Esophagus squamous epithelium (tissue), 5 donors: Measurements from ENCODE around the gene IFNGR1. TPM values are rescaled to one million over a fixed set of nuclear protein-coding genes. Genes with fewer than 3 reads are reported as not detected.

Experiments
- DNase-seq: peaks from one replicate; lab custom pipeline; 2025; lab: John Stamatoyannopoulos, UW
- H3K27ac ChIP-seq, 4 donors: fragments of 200-600 bp; sonication (generic); one replicate each; pipeline ENCODE4 v1.5.1; 2016 to 2019; ENCODE audit warnings: mild to moderate bottlenecking in 1 of 4
- H3K27me3 ChIP-seq, 4 donors: fragments of 200-600 bp; sonication (generic); 1 replicate in 3 of 4; 2 replicates in 1 of 4; pipeline versions ENCODE4 v1.5.1 to v1.6.0; 2017 to 2021; ENCODE audit warnings: antibody characterized with exemption in 1 of 4
- H3K36me3 ChIP-seq, 3 donors: fragments of 200-600 bp; sonication (generic); one replicate each; pipeline ENCODE4 v1.5.1; 2016 to 2019
- H3K4me1 ChIP-seq, 3 donors: fragments of 200-600 bp; sonication (generic); one replicate each; pipeline ENCODE4 v1.5.1; 2017 to 2019
- H3K4me3 ChIP-seq, 4 donors: fragments of 200-600 bp; sonication (generic); 1 replicate in 3 of 4; 2 replicates in 1 of 4; pipeline ENCODE4 v1.5.1; 2016 to 2019; ENCODE audit warnings: mild to moderate bottlenecking in 2 of 4, moderate library complexity in 1 of 4
- H3K9me3 ChIP-seq, 3 donors: fragments of 200-600 bp; sonication (generic); one replicate each; pipeline ENCODE4 v1.5.1; 2016 to 2019
- POLR2A ChIP-seq, 4 donors: fragments of 450-650 bp; IDR thresholded peaks; one replicate each; pipeline ENCODE4 v1.6.1; 2017; ENCODE audit warnings: antibody characterized with exemption in 4 of 4, mild to moderate bottlenecking in 4 of 4, moderate library complexity in 3 of 4
- WGBS, 2 donors: methylation state at CpG; one replicate each; pipeline ENCODE4 v1.1.5; 2018; 5-methylcytosine and 5-hydroxymethylcytosine counted together
- intact Hi-C: fragments of 100-400 bp; cut with DNase I; formaldehyde crosslinking; loops from one replicate; pipeline ENCODE4 v1.15.0; 2022
- total RNA-seq, 4 donors: library from RNA; depleted of rRNA; stranded (reverse); fragments of >200 nt; gene quantifications; one replicate each; pipeline ENCODE4 v1.1.0, GENCODE V29; 2016
- TF ChIP-seq, protein P1 (sequence below), 6 experiments: fragments of 450-650 bp in 4 of 6; fragments of 200-600 bp in 2 of 6; sonication (generic) in 2 of 6; IDR thresholded peaks; one replicate each; pipeline ENCODE4 v1.5.1; 2016 to 2019; ENCODE audit warnings: antibody characterized with exemption in 6 of 6, mild to moderate bottlenecking in 4 of 6, moderate library complexity in 4 of 6
- donor health status: DM: yes; HTN: yes; CAD: no.

The IFNGR1 gene
- total RNA-seq, 4 donors from 2014 or later, result 33.8 to 96.8 (median 84.8) TPM

DNA sequence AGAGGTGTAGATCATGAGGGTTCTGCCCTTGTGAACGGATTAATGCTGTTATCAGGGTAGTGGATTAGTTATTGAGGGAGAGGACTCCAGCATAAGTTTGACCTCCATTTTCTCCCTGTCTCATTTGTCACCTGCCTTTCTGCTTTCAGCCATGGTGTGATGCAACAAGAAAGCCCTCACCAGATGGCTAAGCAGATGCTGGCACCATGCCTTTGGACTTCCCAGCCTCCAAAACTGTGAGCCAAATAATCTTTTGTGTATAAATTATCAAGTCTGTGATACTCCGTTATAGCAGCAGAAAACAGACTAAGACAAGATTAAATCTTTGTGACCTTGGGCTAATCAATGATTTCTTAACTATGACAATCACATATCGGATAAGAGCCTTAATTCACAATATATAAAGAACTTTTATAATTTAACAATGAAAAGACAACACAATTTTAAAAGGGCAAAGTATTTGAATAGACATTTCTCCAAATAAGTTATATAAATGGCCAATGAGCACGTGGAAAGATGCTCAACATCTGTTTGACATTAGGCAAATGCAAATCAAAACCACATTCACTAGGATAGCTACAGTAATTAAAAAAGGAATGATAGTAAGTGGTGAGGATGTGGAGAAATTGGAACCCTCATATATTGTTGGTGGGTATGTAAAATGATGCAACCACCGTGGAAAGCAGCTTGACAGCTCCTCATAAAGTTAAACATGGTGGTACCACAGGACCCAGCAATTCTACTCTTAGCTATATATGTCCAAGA is 45.3 kb upstream of the IFNGR1 start:
- no peaks in the 10 kb centered on the region for H3K36me3 ChIP-seq
- 46 to 57% methylated on average over 5 of the region's 5 CpGs for WGBS, 2 donors
- no peak overlapping the region for H3K27ac ChIP-seq
- H3K4me3 ChIP-seq, result no peak overlapping the region
- DNase-seq, result no peak
- no peaks in the 10 kb centered on the region for H3K9me3 ChIP-seq
- TF ChIP-seq POLR2A (IDR thresholded peaks at IDR 0.05), result no peak
- TF ChIP-seq, protein P1, sequence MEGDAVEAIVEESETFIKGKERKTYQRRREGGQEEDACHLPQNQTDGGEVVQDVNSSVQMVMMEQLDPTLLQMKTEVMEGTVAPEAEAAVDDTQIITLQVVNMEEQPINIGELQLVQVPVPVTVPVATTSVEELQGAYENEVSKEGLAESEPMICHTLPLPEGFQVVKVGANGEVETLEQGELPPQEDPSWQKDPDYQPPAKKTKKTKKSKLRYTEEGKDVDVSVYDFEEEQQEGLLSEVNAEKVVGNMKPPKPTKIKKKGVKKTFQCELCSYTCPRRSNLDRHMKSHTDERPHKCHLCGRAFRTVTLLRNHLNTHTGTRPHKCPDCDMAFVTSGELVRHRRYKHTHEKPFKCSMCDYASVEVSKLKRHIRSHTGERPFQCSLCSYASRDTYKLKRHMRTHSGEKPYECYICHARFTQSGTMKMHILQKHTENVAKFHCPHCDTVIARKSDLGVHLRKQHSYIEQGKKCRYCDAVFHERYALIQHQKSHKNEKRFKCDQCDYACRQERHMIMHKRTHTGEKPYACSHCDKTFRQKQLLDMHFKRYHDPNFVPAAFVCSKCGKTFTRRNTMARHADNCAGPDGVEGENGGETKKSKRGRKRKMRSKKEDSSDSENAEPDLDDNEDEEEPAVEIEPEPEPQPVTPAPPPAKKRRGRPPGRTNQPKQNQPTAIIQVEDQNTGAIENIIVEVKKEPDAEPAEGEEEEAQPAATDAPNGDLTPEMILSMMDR (IDR thresholded peaks at IDR 0.05), result no peak
- H3K27me3 ChIP-seq, result peaks cover 0 to 15% (median 0%) of the 10 kb centered on the region in 4 donors
- H3K4me1 ChIP-seq, result peaks cover 19 to 48% (median 23%) of the 10 kb centered on the region in 3 donors
- intact Hi-C loops, result no loop called here

DNA sequence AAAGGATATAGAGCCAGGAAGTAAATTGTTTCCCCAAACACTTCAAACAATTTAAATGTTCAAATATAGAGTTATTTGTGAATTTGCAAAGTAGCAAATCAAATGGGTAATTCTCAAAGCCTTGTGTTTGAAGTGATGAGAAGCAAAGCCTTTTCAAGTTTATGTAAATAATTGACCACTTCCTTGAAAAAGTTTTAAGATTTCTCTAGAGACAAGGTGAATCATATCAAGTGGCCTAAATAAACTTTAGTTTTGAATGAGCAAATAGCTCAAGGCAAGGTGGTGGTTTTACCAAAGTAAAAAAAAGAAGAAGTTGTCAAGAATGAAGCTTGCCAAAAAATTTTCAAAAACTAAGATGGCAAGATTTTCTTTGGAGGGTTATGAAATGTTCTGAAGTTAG is 42.6 kb upstream of the IFNGR1 start:
- Histone ChIP-seq H3K4me3 (no peak overlapping the region), H3K36me3 (no peaks in the 10 kb centered on the region), H3K4me1 (peaks cover 19 to 51% (median 24%) of the 10 kb centered on the region in 3 donors), H3K9me3 (no peaks in the 10 kb centered on the region), H3K27ac (peak overlapping the region in 3 of 4 donors; percentile 32 to 74 (median 45)), H3K27me3 (peaks cover 0 to 13% (median 0%) of the 10 kb centered on the region in 4 donors)
- TF ChIP-seq POLR2A (IDR thresholded peaks at IDR 0.05), result no peak
- TF ChIP-seq, protein P1 (IDR thresholded peaks at IDR 0.05), result no peak
- intact Hi-C loops, result no loop called here
- no peak for DNase-seq

GRCh38 chr6:137261361-137261760 is 42.2 kb upstream of the IFNGR1 start:
- Histone ChIP-seq H3K4me1 (peaks cover 19 to 51% (median 24%) of the 10 kb centered on the region in 3 donors), H3K36me3 (no peaks in the 10 kb centered on the region), H3K9me3 (no peaks in the 10 kb centered on the region), H3K27ac (peak overlapping the region in 3 of 4 donors; percentile 32 to 74 (median 45)), H3K4me3 (no peak overlapping the region), H3K27me3 (peaks cover 0 to 9% (median 0%) of the 10 kb centered on the region in 4 donors)
- 28 to 35% methylated on average over 3 of the region's 3 CpGs for WGBS, 2 donors
- intact Hi-C loops, result no loop called here
- no peak for DNase-seq
- TF ChIP-seq POLR2A (IDR thresholded peaks at IDR 0.05), result no peak
- TF ChIP-seq, protein P1 (IDR thresholded peaks at IDR 0.05), result no peak

- peaks cover 0 to 6% (median 0%) of the 10 kb centered on the region in 4 donors for H3K27me3 ChIP-seq
- H3K9me3 ChIP-seq, result no peaks in the 10 kb centered on the region
- TF ChIP-seq, protein P1 (IDR thresholded peaks at IDR 0.05), result no peak
- no peak for TF ChIP-seq POLR2A (IDR thresholded peaks at IDR 0.05)
- 76 to 77% methylated on average over 6 of the region's 6 CpGs for WGBS, 2 donors
- no peak overlapping the region for H3K4me3 ChIP-seq
- no peak overlapping the region for H3K27ac ChIP-seq
- H3K4me1 ChIP-seq, result peaks cover 12 to 39% (median 21%) of the 10 kb centered on the region in 3 donors
- intact Hi-C loops, result no loop called here
- H3K36me3 ChIP-seq, result no peaks in the 10 kb centered on the region
- DNase-seq, result no peak
These were observed 41.0 kb upstream of the IFNGR1 start for GRCh38 chr6:137260217-137260616.

DNA sequence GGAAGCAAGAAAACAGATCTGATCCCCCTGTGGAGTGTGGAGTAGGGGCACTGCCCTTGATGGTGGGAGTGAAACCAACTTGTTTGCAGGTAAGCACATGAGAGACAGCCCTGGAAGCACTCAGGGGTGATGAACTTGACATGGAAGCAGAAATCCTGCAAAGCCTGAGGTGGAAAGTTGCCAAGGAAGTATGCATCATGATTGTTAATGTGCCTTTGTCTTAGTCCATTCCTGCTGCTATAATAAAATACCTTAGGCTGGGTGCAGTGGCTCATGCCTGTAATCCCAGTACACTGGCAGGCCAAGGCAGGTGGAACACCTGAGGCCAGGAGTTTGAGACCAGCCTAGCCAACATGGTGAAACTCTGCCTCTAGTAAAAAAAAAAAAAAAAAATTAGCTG is 40.2 kb upstream of the IFNGR1 start:
- no peak overlapping the region for H3K27ac ChIP-seq
- no peak for TF ChIP-seq POLR2A (IDR thresholded peaks at IDR 0.05)
- TF ChIP-seq, protein P1 (IDR thresholded peaks at IDR 0.05), result no peak

More for the DNA sequence above, 40.2 kb upstream of the IFNGR1 start:
- Histone ChIP-seq H3K36me3 (no peaks in the 10 kb centered on the region), H3K9me3 (peaks cover 0 to 8% (median 6%) of the 10 kb centered on the region in 3 donors), H3K27me3 (peaks cover 0 to 6% (median 0%) of the 10 kb centered on the region in 4 donors), H3K4me3 (no peak overlapping the region), H3K4me1 (peaks cover 12 to 38% (median 21%) of the 10 kb centered on the region in 3 donors)
- DNase-seq, result no peak
- intact Hi-C loops, result no loop called here
